ENCODE results near the gene RELT.

The RELT gene

DNA sequence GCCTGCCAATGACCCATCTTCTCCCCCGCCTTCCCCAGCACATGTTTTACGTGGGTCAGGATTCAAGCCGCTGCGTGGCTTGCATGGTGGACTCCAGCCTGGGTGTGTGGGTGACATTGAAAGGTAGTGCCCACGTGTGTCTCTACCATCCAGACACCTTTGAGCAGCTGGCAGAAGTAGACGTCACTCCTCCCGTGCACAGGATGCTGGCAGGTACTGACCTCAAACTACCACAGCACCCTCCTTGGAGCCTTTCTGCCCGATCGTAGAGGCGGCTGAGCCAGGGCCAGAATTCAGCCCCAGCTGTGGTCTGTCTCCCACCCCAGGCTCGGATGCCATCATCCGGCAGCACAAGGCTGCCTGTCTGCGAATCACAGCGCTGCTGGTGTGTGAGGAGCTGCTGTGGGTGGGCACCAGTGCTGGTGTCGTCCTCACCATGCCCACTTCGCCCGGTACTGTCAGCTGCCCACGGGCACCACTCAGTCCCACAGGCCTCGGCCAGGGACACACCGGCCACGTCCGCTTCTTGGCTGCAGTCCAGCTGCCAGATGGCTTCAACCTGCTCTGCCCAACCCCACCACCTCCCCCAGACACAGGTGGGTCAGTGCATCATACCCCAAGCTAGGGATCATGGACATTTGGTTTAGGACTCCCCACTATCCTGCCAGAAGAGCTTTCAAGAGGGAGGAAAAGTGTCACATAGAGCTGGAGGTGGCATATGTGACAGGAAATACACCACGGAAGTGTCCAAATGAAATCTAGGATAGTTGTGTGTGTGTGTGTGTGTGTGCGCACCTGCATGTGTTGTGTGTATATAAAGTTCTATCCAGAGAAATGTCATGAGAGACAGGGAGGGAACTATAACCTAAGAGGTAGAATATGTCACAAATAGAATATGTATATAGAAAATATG lies 10.6 kb upstream of the RELT start:
- TF ChIP-seq CTCF (IDR thresholded peaks at IDR 0.05; ENCODE audit: extremely low read depth, insufficient read depth, missing control alignments): no peak
- in situ Hi-C loops (cut with MboI; ENCODE audit: low pct_unique_long_range_greater_than_20kb, low sequenced_read_pairs, unreplicated experiment): loop anchor here (25.0 kb wide), 1 partner anchor 297 kb away; no protein-coding TSS in a partner anchor
- no peak for DNase-seq (ENCODE audit: low spot score)

- no peak for TF ChIP-seq CTCF (IDR thresholded peaks at IDR 0.05; ENCODE audit: extremely low read depth, insufficient read depth, missing control alignments)
- DNase-seq (ENCODE audit: low spot score): no peak
- in situ Hi-C loops (cut with MboI; ENCODE audit: low pct_unique_long_range_greater_than_20kb, low sequenced_read_pairs, unreplicated experiment): loop anchor here (25.0 kb wide), 1 partner anchor 296 kb away; no protein-coding TSS in a partner anchor
Observed at GRCh38 chr11:73366265-73366610, 10.0 kb upstream of the RELT start.

GRCh38 chr11:73366953-73367352 lies 9.2 kb upstream of the RELT start:
- DNase-seq (ENCODE audit: low spot score): no peak
- in situ Hi-C loops (cut with MboI; ENCODE audit: low pct_unique_long_range_greater_than_20kb, low sequenced_read_pairs, unreplicated experiment): loop anchor here (25.0 kb wide), 1 partner anchor 295 kb away; no protein-coding TSS in a partner anchor
- TF ChIP-seq CTCF (IDR thresholded peaks at IDR 0.05; ENCODE audit: extremely low read depth, insufficient read depth, missing control alignments): no peak

GRCh38 chr11:73367482-73368024 lies 8.6 kb upstream of the RELT start:
- in situ Hi-C loops (cut with MboI; ENCODE audit: low pct_unique_long_range_greater_than_20kb, low sequenced_read_pairs, unreplicated experiment): loop anchor here (25.0 kb wide), 1 partner anchor 295 kb away; no protein-coding TSS in a partner anchor
- DNase-seq (ENCODE audit: low spot score): no peak
- no peak for TF ChIP-seq CTCF (IDR thresholded peaks at IDR 0.05; ENCODE audit: extremely low read depth, insufficient read depth, missing control alignments)

DNA sequence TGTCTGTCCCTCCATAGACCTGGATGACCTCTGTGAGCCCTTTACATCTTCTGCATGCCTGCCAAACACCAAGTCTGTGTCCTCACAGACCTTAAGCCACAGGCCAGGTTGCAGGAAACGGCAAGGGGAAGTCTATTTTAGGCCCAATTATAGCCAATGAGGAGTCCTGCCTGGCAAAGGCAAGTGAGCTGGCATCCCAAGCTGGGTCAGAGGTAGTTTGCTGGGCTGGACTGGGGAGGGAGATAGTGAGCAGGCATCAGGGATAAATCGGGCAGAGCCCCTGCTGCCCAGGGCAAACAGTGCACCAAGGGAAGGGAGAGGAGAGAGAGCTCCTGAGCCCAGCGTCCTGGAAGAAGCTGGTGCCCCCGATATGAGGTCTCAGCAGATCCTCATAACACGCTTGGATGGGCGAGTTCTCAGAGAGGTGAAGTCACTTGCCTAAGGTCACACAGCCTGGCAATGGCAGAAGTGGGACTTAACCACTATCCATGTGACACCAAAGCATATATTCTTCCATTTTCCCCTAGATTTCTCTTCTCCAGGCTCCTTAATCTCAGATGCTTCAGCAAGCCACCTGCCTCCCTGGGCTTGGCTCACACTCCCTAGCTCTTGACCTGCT lies 3.7 kb upstream of the RELT start:
- DNase-seq (ENCODE audit: low spot score): no peak
- no peak for TF ChIP-seq CTCF (IDR thresholded peaks at IDR 0.05; ENCODE audit: extremely low read depth, insufficient read depth, missing control alignments)
- in situ Hi-C loops (cut with MboI; ENCODE audit: low pct_unique_long_range_greater_than_20kb, low sequenced_read_pairs, unreplicated experiment): loop anchor here (25.0 kb wide), 1 partner anchor 290 kb away; no protein-coding TSS in a partner anchor

DNA sequence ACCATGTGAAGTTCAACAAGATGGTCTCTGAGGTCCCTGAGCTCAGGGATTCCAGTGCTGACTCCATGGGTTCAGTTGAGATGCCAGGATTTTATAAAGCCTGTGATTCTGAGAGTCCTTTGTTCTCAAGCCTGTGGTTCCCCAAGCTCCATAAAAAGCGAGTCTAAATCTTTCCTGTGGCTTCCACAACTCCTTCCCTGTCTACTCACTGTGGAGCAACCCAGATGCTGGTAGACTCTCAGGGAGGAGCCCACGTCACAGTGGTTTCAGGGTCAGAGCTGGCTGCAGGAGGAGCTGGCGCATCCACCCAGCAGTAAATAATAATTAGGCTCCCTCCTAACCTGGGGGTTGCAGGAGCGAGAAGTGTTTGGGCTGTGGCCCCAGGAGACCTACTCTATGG lies 2.0 kb upstream of the RELT start:
- TF ChIP-seq CTCF (IDR thresholded peaks at IDR 0.05; ENCODE audit: extremely low read depth, insufficient read depth, missing control alignments): no peak
- no peak for DNase-seq (ENCODE audit: low spot score)
- in situ Hi-C loops (cut with MboI; ENCODE audit: low pct_unique_long_range_greater_than_20kb, low sequenced_read_pairs, unreplicated experiment): loop anchor here (25.0 kb wide), 1 partner anchor 288 kb away; no protein-coding TSS in a partner anchor

Data from GM13977 (cell line).